ENCODE results near the gene WWOX.

DNA sequence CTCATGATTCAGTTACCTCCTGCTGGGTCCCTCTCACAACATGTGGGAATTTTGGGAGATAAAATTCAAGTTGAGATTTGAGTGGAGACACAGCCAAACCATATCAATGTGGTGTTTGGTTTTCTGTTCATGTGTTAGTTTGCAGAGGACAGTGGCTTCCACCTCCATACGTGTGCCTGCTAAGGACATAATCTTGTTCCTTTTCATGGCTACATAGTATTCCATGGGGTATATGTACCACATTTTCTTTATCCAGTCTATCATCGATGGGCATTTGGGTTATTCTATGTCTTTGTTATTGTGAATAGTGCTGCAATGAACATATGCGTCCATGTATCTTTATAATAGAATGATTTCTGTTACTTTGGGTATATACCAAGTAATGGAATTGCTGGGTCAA, 4.5 kb upstream of the WWOX start:
- TF ChIP-seq KMT2A (CRISPR knock-in tag; IDR thresholded peaks at IDR 0.05), result no peak
- TF ChIP-seq, protein P1, sequence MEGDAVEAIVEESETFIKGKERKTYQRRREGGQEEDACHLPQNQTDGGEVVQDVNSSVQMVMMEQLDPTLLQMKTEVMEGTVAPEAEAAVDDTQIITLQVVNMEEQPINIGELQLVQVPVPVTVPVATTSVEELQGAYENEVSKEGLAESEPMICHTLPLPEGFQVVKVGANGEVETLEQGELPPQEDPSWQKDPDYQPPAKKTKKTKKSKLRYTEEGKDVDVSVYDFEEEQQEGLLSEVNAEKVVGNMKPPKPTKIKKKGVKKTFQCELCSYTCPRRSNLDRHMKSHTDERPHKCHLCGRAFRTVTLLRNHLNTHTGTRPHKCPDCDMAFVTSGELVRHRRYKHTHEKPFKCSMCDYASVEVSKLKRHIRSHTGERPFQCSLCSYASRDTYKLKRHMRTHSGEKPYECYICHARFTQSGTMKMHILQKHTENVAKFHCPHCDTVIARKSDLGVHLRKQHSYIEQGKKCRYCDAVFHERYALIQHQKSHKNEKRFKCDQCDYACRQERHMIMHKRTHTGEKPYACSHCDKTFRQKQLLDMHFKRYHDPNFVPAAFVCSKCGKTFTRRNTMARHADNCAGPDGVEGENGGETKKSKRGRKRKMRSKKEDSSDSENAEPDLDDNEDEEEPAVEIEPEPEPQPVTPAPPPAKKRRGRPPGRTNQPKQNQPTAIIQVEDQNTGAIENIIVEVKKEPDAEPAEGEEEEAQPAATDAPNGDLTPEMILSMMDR (CRISPR knock-in tag; IDR thresholded peaks at IDR 0.05), result no peak
- no peak for TF ChIP-seq MAFF (IDR thresholded peaks at IDR 0.05; ENCODE audit: low read depth, low read length)
- no peak for TF ChIP-seq CBX5 (CRISPR knock-in tag; IDR thresholded peaks at IDR 0.05; ENCODE audit: borderline replicate concordance)
- TF ChIP-seq ZC3H13 (CRISPR knock-in tag; IDR thresholded peaks at IDR 0.05), result no peak
- no peak for TF ChIP-seq HIVEP1 (CRISPR knock-in tag; IDR thresholded peaks at IDR 0.05)
- TF ChIP-seq GATAD1 (CRISPR knock-in tag; IDR thresholded peaks at IDR 0.05), result no peak
- TF ChIP-seq ZNF180 (CRISPR knock-in tag; IDR thresholded peaks at IDR 0.05; ENCODE audit: borderline replicate concordance, low read depth), result no peak
- no peak for TF ChIP-seq NR2F1 (CRISPR knock-in tag; IDR thresholded peaks at IDR 0.05)
- TF ChIP-seq TEAD2 (CRISPR knock-in tag; IDR thresholded peaks at IDR 0.05), result no peak
- TF ChIP-seq ZNF333 (CRISPR knock-in tag; IDR thresholded peaks at IDR 0.05; ENCODE audit: borderline replicate concordance), result no peak
- TF ChIP-seq, protein P2, sequence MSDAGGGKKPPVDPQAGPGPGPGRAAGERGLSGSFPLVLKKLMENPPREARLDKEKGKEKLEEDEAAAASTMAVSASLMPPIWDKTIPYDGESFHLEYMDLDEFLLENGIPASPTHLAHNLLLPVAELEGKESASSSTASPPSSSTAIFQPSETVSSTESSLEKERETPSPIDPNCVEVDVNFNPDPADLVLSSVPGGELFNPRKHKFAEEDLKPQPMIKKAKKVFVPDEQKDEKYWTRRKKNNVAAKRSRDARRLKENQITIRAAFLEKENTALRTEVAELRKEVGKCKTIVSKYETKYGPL (CRISPR knock-in tag; IDR thresholded peaks at IDR 0.05), result no peak
